ENCODE results near the gene C12orf76.

Gene C12orf76

GRCh38 chr12:109994401-109995175 is 53.7 kb downstream of the C12orf76 start:
- DNase-seq (ENCODE audit: low spot score) = no peak

- no peak for DNase-seq (ENCODE audit: low spot score)
These were observed 55.2 kb downstream of the C12orf76 start for GRCh38 chr12:109993091-109993490.

DNA sequence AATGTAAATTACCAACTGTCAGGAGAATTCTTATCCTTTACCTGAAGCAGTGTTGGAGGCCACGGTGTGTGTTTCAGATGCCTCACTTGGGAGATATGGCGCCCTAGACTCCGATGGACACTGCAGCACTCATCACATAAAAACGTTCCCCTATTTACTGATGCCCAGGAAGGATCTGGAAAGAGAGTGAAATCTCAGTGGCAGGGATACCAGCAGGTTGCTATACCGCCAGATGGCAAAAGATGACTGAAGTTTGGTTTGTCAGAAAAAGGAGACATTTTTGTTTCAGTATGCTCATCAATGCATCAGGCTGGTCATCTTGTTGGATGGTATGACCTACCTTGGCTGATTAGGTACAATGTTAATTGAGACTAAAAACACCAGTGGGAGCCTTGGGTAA is 56.7 kb downstream of the C12orf76 start:
- DNase-seq (ENCODE audit: low spot score) = no peak
